Stimulated activated CD4-positive, alpha-beta T cell treated with anti-CD3 and anti-CD28 coated beads, Interleukin-4, amount 100 ng/mL, for 24 hours (primary cell): ENCODE results near the gene CMTM4.
A peak's percentile ranks its signal among the peaks of the same experiment; 100 is the strongest.
"Not testable (repeated sequence)": the region's sequence is repeated elsewhere in the genome, so short reads cannot be mapped to it uniquely, and the experiment has no call there.

Source experiments
- DNase-seq: peaks from one replicate; pipeline ENCODE4 v3.0.0-alpha.2; 2020

CMTM4 gene

DNA sequence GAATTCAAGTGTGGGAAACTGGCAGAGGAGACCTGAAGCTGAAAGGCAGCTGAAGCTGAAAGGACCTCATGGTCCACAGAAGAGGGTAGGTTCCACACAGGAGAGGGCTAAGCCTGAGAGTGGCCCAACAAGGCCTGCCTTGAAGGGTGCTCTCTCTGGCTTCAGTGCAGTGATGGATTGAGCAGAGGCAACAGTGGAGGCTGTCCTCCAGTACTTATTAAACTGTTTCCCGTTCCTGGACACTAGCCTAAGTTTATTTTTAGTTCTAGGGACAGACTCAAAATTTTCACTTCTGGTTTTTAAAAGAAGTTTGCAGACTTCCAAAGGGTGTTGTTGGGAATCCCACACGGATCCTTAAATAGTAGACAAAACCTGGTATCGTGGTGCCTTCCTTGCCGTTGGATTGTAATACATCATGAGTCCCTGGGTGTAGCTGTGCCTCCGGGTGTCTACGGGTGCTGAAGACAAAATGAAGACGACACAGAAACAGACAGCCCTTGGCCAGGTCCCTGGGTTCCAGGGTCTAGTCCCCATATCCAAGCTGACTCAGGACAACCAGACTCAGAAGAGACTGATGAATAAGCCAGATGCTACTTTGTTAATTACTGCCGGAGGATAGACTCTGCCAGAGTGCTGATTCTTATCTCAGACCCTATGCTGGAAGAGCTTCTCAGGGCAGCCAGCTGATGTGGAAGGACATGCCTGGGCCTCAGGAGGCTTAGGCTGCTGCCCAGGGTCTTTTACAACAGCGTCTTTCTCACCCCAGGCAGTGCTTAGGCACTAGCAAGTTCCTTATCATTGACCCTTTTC is 7.1 kb upstream of the CMTM4 start:
- DNase-seq, result no peak

DNA sequence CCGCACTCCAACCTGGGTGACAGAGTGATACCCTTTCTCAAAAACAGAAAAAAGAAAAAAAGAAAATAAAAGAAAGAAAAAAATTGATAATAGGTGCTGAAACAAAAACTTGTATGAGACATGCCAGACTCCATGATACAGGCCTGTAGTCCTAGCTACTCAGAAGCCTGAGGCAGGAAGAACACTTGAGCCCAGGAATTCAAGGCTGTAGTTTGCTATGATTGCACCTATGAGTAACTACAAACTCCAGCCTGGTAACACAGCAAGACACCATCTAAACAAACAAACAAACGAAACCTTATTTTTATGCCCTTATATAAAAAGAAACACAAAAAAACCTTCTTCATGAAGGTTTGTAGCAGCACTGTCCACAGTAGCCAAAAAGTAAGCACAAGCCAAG is 5.0 kb upstream of the CMTM4 start:
- DNase-seq, result no peak

DNA sequence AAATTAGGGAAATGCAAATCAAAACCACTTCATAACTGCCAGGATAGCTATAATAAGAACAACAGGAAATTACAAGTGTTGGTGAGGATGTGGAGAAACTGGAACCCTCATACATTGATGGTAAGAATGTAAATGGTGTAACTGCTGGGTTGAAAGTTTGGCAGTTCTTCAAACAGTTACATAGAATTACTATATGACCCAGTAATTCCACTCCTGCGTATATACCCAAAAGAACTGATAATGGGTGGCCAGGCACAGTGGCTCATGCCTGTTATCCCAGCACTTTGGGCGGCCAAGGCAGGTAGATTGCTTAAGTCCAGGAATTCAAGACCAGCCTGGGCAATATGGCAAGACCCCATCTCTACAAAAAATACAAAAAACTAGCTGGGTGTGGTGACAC is 4.5 kb upstream of the CMTM4 start:
- no peak for DNase-seq

DNA sequence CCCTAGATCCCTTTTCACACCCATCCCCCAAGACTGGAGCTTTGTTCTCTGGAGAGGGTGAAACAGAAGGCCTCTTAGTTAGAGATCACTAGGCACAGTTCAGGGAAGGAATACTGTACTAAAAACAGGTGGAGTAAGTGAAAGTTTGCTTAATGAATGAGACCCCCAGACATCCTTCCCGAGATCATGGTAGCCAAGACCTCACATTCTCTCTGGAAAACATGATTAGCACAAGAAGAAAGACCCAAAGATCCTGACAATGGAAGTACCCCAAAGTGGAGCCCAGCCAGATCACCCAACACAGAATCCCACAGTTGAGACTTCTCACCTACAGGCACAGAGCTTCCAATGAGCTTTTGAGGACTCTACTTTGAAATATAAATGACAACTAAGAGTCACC is 3.4 kb upstream of the CMTM4 start:
- DNase-seq, result no peak

DNA sequence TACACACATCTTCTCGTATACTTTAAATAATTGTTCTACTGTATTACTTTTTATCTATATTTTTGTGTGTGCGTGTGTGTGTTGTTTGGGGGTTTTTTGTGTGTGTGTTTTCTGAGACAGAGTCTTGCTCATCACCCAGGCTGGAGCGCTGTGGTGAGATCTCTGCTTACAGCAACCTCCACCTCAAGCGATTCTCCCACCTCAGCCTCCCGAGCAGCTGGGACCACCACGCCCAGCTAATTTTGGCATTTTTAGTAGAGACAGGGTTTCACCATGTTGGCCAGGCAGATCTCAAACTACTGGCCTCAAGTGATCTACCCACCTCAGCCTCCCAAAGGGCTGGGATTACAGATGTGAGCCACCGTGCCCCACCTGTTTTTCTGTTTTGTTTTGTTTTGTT is 1.5 kb upstream of the CMTM4 start:
- DNase-seq, result no peak

DNA sequence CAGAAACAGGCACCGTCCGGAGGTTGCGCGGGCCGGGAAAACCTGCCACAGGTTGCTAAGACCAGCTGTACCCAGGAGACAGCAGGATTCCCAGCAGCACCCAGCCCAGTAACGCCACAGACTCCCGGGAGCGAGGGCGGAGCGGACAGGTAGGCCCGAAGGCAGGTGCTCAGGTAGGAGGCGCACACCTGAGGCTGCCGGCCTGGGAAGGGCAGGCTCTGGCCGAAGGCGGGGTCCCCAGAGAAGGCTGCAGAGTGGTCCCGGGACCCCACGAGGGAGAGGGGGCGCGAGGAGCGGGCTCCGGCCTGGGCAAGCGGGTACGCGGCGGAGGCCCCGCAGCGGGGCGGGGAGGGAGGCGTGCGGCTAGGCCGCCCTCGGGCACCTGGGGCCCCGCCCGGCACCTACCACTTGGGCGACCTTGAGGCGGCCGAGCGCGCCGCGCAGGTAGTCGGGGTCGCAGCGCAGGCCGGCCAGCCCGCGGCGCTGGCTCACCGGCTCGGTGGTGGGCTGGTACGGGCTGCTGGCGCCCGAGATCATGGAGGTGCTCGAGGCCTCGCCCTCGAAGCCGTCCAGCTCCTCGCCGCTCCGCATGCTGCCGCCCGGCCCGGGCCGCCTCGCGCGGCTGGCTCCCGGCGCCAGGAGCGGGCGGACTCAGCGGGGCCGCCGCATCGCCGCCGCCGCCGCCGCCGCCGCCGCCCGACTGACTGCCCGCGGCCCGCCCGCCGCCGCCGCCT is 441 bp downstream of the CMTM4 start:
- DNase-seq, result peak; percentile 7

DNA sequence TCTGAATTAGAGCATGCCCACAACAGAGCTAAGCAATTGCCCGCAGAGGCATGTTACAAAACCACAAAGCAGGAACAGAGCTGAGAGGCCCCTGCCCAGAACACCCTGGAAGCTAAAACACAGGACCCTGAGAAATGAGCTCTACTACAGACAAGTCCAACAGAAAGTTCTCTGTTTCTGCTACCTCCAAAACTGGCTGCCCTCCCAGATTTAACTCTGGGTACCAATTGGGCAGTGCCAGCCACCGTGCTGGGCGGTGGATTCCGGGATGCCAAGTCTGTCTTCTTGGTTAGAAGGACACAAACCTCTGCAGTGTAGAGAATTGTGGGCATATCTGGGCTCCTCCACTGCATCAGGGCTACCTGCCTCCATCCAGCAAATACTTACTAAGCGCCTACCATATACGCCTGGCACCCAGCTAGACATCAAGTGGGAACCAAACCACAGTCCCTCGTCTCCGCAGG is 1.0 kb downstream of the CMTM4 start:
- peak; percentile 4 for DNase-seq

DNA sequence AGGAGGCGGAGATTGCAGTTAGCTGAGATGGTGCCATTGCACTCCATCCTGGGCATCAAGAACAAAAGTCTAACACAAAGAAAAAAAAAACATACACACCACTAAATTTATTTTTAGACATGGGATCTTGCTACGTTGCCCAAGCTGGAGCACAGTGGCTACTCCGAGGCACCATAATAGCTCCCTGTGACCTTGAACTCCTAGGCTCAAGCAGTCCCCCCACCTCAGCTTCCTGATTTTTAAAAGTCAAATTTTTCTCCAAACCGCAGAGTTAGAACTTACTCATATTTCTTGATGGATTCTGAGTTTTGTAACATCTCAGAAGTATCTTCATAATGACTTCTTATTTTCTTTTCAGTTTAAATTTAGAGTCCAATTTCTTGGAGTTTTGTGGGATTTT is 3.4 kb downstream of the CMTM4 start:
- no peak for DNase-seq

DNA sequence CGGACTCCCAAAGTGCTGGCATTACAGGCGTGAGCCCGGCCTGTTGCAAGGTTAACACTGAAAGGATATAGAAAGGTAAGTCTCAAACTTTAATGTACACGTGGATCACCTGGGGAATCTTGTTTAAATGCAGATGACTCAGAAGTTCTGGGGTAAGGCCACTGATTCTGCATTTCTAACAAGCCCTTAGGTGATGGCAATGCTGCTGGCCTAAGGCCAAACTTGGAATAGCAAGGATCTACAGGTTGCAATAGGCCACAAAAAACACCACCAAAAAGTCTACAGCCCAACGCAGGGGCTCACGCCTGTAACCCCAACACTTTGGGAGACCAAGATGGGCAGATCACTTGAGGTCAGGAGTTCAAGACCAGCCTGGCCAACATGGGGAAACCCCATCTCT is 4.2 kb downstream of the CMTM4 start:
- no peak for DNase-seq

DNA sequence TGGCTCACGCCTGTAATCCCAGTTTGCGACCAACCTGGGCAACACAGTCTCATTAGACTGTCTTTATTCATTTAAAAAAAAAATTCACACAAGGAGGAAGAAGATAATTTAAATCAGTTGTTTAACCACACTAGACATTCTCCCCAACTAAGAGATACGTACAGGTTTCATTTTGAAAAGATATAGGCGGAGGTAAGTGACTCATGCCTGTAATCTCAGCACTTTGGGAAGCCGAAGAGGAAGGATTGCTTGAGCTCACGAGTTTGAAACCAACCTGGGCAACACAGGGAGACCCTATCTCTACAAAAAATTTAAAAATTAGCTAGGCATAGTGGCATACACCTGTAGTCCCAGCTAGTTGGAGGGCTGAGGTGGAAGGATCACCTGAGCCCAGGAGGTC is 5.3 kb downstream of the CMTM4 start:
- DNase-seq, result no peak

DNA sequence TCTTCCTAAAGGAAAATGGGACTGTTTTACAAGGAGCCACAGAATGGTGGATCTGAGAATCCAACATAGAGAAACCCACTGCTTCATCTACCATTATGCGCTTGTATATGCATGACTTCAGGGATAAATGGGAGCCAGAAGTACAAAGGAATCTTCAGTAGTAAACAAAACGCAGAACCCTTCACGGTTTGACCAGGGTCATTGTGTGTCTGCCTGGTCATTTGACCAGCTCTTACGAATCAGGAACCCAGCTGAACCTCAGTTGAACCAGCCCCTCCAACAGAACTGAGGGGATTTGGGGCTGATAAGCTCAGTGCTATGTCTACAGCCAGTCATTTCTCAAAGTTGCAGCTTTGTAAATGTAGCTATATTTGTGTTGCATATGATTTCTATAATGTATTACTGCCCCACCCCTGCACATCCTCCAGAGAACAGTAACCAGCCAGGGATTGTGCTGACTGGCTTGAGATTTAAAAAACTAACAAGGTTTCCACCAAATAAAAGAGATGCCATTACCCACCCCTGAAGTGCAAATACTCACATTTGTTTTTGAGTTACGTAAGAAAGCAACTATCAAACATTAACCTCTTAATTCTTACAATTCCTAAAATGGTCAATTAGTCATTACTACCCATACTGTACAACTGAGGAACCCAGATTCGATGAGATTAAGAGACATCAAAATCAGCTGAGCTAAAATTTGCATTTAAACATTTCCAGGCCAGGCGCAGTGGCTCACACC is 6.3 kb downstream of the CMTM4 start:
- DNase-seq, result no peak

DNA sequence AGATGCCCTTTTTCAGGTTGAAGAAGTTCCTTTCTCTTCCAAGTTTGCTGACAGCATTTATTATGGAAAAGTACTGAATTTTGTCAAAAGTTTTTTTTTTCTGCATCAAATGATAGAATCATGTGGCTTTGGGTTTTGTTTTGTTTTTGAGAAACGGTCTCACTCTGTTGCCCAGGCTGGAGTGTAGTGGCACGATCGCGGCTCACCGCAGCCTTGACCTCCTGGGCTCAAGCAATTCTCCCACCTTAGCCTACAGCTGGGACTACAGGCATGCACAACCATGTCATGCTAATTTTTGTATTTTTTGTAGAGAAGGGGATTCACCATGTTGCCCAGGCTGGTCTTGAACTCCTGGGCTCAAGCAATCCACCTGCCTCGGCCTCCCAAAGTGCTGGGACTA is 7.3 kb downstream of the CMTM4 start:
- DNase-seq, result no peak

DNA sequence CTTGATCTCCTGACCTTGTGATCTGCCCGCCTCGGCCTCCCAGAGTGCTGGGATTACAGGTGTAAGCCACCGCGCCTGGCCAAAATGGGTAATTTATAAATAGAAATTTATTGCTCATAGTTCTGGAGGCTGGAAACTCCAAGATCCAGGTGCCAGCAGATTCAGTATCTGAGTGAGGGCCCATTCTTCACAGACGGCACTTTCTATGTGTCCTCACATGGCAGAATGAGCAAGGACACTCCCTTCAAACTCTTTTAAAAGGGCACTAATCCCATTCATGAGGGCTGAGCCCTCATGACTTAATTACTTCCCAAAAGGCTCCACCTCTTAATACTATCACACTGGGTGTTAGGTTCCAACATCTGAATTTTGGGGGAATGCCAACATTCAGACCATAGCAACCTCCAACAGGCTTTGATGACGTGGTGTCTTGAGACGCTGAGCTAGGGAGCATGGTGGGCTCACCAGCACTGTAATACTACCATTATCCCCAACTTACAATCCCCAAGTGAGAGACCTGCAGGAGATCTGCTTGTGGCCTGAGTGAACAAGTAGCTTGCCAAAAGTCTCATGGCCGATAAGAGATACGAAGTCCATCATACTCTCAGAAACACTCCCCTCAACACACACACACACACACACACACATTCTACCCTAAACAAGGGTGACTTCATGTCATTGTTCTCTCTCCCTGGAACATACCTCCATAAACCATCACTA is 8.5 kb downstream of the CMTM4 start:
- no peak for DNase-seq

DNA sequence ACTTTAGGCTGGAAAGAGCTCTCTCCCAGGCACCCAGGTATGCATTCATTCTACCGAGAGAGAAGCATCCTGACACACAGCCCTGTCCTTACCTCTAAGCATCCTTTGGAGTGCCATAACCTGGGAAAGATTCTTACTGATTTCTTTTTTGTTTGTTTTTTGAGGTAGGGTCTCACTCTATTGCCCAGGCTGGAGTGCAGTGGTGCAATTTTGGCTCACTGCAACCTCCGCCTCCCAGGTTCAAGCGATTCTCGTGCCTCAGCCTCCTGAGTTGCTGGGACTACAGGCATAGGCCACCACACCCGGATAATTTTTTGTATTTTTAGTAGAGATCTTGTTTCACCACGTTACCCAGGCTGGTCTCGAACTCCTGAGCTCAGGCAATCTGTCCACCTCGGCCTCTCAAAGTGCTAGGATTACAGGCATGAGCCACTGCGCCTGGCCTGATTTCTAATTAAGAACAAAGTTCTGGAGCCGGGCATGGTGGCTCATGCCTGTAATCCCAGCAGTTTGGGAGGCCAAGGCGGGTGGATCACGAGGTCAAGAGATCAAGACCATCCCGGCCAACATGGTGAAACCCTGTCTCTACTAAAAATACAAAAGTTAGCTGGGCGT is 10.9 kb downstream of the CMTM4 start:
- not testable (repeated sequence) for DNase-seq

DNA sequence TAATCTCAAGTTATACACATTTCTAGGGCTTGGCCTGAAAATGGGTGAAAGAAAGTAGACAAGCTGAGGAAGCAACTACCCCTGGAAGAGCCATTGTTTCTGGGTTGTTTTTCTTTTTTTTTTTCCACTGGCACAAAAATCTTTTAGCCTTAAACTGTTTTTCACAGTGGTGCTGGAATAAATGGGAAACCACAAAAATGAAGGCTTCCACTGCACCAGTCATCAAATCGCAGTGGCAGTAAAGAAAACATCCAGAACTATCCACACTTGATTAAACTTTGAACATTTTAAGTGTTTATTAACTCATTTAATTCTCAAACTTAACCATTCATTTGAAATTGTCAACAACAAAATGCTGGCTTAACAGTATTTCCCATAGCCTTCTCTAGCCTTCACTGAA is 14.3 kb downstream of the CMTM4 start:
- DNase-seq, result no peak

DNA sequence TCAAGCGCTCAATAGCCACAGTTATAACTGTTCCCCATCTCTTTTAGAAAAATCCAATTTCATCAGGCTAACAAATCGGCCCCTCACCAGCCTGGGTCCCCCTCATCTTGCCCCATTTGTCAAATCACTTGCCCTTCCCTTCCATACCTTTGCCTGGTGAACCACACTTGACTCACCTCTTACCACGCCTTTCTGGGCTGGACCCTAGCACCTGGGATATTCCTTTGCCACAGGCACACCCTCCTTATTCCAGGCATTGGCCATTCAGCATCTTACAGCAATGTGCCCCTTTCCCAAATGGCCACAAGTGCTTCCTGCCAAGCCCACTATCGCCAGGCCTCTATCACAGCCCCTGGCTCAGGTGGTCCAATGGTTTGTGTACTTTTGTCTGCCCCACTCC is 14.9 kb downstream of the CMTM4 start:
- DNase-seq, result no peak

DNA sequence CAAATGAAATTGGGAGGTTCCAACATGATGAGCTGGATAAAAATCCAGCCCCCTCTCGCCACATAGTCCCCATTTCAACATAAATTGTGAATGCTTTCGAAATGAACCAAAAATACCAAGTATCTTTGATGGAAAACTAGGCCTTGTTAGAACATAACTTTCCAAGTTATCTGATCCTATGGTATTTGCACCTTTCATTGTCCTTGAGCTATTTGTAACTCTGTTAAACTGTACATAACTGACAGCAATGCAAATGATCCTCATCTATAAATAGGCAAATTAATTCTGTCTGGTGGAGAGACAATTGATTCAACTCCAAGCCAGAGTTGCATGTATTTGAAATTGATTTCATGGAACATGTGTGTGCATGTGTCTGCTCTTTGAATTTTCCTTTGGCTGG is 18.2 kb downstream of the CMTM4 start:
- DNase-seq, result no peak

DNA sequence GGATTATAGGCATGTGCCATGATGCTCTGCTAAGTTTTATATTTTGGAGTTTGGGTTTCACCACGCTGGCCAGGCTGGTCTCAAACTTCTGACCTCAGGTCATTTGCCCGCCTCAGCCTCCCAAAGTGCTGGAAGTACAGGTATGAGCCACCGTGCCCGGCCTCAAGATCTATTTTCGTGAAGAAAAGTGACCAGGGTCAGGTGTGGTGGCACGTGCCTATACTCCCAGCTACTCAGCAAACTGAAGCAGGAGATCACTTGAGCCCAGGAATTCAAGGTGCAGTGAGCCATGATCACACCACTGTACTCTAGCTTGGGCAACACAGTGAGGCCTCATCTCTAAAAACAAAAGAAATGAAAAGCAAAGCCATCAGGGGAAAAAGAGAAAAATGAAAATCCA is 18.7 kb downstream of the CMTM4 start:
- no peak for DNase-seq

DNA sequence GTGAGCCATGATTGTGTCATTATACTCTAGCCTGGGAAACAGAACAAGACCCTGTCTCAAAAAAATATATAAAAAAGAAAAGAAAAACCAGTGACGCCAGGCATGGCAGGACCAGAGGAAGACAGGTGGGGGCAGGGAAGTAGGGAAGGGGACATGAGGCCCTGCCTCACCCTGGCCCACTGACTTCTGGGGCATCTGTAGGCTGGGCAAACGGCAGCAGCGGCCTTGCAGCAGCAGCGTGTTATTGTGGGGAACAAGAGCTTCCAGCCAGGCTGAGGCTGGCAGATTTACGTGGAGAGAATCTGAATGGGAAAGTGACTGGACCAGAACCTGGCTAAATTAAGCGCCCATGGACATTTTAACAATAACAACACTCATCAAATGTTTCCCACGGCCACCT is 19.4 kb downstream of the CMTM4 start:
- no peak for DNase-seq

DNA sequence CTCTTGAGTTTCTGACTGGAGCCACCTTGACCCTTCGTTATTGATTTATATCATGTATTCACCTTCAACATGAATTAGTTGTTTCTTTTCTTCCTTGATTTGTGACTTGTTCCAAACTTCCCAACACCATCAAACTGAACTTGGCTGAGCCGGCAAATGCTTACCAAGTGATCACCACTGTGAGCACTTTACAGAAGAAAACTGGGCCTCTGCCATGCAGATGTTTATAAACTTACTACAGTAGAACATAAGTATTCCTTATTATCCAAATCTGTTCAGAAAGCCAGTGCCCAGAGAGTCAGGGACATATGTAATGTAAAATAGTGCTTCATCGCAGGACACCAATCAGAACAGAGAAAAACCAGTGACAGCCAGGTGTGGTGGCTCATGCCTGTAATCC is 19.9 kb downstream of the CMTM4 start:
- DNase-seq, result no peak

DNA sequence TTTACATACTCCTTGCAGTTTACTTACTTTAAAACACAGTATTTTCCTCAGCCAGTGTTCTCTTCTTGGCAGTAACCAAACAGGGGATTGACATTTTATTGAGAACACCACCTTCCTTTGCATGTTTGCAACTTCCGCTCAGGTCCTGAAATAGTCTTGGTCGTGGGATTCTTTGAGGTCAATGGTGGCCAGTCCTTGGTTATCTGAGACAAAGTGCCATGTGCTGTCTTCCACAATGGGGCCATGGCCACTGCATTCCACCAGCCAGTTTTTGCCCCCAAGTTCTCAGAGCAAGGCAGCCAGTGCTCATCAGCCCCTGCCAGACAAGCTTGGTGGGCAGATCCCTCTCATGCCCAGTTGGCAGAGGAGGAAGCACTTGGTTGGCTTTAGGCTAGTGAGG is 22.9 kb downstream of the CMTM4 start:
- DNase-seq, result no peak

DNA sequence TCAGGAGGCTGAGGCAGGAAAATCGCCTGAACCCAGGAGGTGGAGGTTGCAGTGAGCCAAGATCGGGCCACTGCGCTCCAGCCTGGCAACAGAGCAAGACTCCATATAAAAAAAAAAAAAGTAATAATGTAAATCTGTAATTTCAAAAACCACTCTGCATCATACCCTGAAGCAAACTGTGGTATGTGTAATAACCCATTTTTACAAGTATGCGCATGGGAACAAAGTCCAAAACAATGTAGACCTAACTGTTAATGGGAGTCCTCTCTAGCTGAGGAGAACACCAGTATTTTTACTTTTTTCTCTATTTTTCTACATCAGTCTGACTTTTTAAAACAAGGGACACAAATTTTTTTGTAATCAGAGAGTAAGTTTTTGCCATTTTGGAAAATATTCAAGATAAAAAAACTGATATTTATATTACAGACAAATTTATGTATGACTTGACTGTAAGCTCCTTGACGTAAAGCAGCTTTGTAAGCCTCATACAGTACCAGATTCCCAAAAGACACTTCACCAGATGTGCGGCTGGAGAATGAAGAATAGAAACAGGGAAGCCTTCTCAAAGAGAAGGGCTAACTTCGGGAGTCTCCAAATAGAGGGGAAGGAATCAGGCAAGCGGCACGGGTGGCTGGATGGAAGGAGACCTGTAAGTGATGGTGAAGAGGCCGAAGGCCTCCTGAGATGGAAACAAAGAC is 25.7 kb downstream of the CMTM4 start:
- no peak for DNase-seq
